Measurements from ENCODE around the gene CPA4. TPM values are rescaled to one million over a fixed set of nuclear protein-coding genes. Genes with fewer than 3 reads are reported as not detected.

Gene CPA4
- total and polyA plus RNA-seq, 8 donors = 0.12 to 0.90 TPM; not detected in 6

DNA sequence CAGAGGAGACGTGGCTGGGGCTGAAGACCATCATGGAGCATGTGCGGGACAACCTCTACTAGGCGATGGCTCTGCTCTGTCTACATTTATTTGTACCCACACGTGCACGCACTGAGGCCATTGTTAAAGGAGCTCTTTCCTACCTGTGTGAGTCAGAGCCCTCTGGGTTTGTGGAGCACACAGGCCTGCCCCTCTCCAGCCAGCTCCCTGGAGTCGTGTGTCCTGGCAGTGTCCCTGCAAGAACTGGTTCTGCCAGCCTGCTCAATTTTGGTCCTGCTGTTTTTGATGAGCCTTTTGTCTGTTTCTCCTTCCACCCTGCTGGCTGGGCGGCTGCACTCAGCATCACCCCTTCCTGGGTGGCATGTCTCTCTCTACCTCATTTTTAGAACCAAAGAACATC lies 29.7 kb downstream of the CPA4 start:
- WGBS, 5 donors = 76 to 91% (median 85%) methylated on average over 7 of the region's 7 CpGs
- H3K4me3 ChIP-seq = no peak overlapping the region
- H3K36me3 ChIP-seq = no peaks in the 10 kb centered on the region
- no peak for DNase-seq
- H3K9me3 ChIP-seq = no peaks in the 10 kb centered on the region
- TF ChIP-seq CTCF (IDR thresholded peaks at IDR 0.05) (no peak), POLR2A (IDR thresholded peaks at IDR 0.05) (no peak), POLR2AphosphoS5 (IDR thresholded peaks at IDR 0.05) (no peak), EP300 (IDR thresholded peaks at IDR 0.05) (no peak)
- no peak overlapping the region for H3K27ac ChIP-seq
- no peaks in the 10 kb centered on the region for H3K4me1 ChIP-seq
- H3K27me3 ChIP-seq = no peaks in the 10 kb centered on the region
- intact Hi-C loops (cut with DNase I; ENCODE audit: low total_unique reads) = no loop called here

GRCh38 chr7:130324306-130324943 lies 31.5 kb downstream of the CPA4 start:
- WGBS, 5 donors = 82 to 94% (median 92%) methylated on average over 10 of the region's 10 CpGs
- no peaks in the 10 kb centered on the region for H3K27me3 ChIP-seq
- H3K4me1 ChIP-seq = no peaks in the 10 kb centered on the region
- H3K4me3 ChIP-seq = no peak overlapping the region
- DNase-seq = no peak
- H3K9me3 ChIP-seq = no peaks in the 10 kb centered on the region
- no peaks in the 10 kb centered on the region for H3K36me3 ChIP-seq
- intact Hi-C loops (cut with DNase I; ENCODE audit: low total_unique reads) = no loop called here
- TF ChIP-seq POLR2A (IDR thresholded peaks at IDR 0.05) (no peak), POLR2AphosphoS5 (IDR thresholded peaks at IDR 0.05) (no peak), CTCF (IDR thresholded peaks at IDR 0.05) (no peak), EP300 (IDR thresholded peaks at IDR 0.05) (no peak)
- H3K27ac ChIP-seq = no peak overlapping the region

DNA sequence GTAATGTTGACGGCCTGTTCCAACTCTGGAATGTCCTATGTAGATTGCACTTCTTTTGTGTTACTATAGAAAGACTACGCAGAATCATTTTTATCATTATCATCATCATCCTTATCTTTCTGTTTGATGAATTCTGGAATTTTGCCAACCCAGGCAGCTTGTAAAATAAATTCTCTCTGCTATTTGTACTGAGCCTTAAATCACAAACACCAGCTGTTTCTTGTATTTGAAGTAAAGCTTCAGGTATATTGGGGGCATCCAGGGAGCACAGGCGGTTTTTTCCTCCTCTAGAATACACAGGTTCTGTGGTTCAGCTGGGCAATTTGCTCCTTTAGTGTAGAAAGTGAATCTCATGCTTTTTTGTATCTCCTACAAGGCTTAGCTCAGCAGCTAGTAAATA lies 36.7 kb downstream of the CPA4 start:
- Histone ChIP-seq H3K36me3 (no peaks in the 10 kb centered on the region), H3K27ac (no peak overlapping the region), H3K27me3 (no peaks in the 10 kb centered on the region), H3K4me1 (no peaks in the 10 kb centered on the region), H3K4me3 (no peak overlapping the region), H3K9me3 (no peaks in the 10 kb centered on the region)
- intact Hi-C loops (cut with DNase I; ENCODE audit: low total_unique reads) = no loop called here
- TF ChIP-seq POLR2A (IDR thresholded peaks at IDR 0.05) (no peak), CTCF (IDR thresholded peaks at IDR 0.05) (no peak), EP300 (IDR thresholded peaks at IDR 0.05) (no peak), POLR2AphosphoS5 (IDR thresholded peaks at IDR 0.05) (no peak)
- no peak for DNase-seq
- WGBS, 5 donors = 72 to 82% (median 76%) methylated on average over 3 of the region's 3 CpGs

DNA sequence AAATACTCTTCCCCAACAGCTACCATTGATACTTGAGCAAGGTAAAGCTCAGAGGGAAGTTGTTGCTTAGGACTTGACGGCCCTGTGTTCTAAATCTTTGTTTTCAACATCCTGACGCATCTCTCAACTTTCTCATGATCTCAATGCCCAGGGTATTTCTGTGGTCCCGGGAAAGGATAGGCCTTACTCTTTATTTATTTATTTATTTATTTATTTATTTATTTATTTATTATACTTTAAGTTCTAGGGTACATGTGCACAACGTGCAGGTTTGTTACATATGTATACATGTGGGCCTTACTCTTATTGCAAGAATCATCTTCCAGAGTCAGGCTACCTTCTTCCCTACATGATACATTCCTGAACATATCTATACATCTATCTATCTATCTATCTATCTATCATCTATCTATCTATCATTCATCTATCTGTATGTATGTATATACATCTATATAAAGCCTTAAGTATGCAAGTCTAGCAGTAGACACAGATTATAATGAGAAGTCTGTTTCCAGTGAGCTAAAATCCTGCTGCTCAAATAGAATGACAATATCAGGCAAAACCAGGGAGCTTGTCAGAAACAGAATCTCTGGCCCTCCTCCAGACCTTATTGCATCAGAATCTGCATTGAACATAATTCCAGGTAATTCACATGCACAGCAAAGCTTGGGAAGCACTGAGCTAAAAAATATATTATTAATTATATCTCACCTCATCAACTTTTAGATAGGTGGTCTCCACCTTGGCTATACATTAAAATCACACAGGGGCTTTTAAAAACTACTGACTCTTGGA lies 39.5 kb downstream of the CPA4 start:
- no peak for DNase-seq
- WGBS, 5 donors = 92 to 95% (median 95%) methylated on average over 4 of the region's 4 CpGs
- no peaks in the 10 kb centered on the region for H3K9me3 ChIP-seq
- H3K4me1 ChIP-seq = no peaks in the 10 kb centered on the region
- no peak overlapping the region for H3K4me3 ChIP-seq
- no peak overlapping the region for H3K27ac ChIP-seq
- TF ChIP-seq EP300 (IDR thresholded peaks at IDR 0.05) = no peak
- TF ChIP-seq POLR2A (IDR thresholded peaks at IDR 0.05) = no peak
- TF ChIP-seq POLR2AphosphoS5 (IDR thresholded peaks at IDR 0.05) = no peak
- TF ChIP-seq CTCF (IDR thresholded peaks at IDR 0.05) = no peak
- H3K27me3 ChIP-seq = no peaks in the 10 kb centered on the region
- no peaks in the 10 kb centered on the region for H3K36me3 ChIP-seq
- intact Hi-C loops (cut with DNase I; ENCODE audit: low total_unique reads) = no loop called here
